ENCODE data around the gene CCL28. TPM values are rescaled to one million over a fixed set of nuclear protein-coding genes. Genes with fewer than 3 reads are reported as not detected.

Gene CCL28
- total and polyA plus RNA-seq, 2 of the 13 experiments (the other 11 are each of a cell fraction or from before 2014, with no cell fraction given) = 0.03 TPM; not detected in 1

GRCh38 chr5:43332401-43332800 lies 79.8 kb downstream of the CCL28 start (continued):
- no peak for TF ChIP-seq ZNF451 (CRISPR knock-in tag; IDR thresholded peaks at IDR 0.05)
- no peak for TF ChIP-seq SP2 (CRISPR knock-in tag; IDR thresholded peaks at IDR 0.05)
- no peak for TF ChIP-seq SMAD1 (CRISPR knock-in tag; IDR thresholded peaks at IDR 0.05; ENCODE audit: borderline replicate concordance, low read depth)

Other genes with a start within 250 kb of the CCL28 start
- gene NIM1K, start 220.2 kb downstream of the CCL28 start, total RNA-seq (2016; rRNA removed; fragmentation: Illumina TruSeq; extraction: Trizol) = 0.21 TPM in 1 of 2 replicates, not detected in the other
- 0.04 TPM in 1 of 2 replicates, not detected in the other for gene NIM1K, start 220.2 kb downstream of the CCL28 start, polyA plus RNA-seq (2011; rRNA removed)
- gene HMGCS1, start 99.0 kb downstream of the CCL28 start, total RNA-seq (2016; rRNA removed; fragmentation: Illumina TruSeq; extraction: Trizol) = 318 and 569 TPM in 2 replicates
- 56.8 and 102 TPM in 2 replicates for gene HMGCS1, start 99.0 kb downstream of the CCL28 start, polyA plus RNA-seq (2011; rRNA removed)
- gene TMEM267, start 71.5 kb upstream of the CCL28 start, total RNA-seq (2016; rRNA removed; fragmentation: Illumina TruSeq; extraction: Trizol) = 11.2 and 12.6 TPM in 2 replicates
- gene TMEM267, start 71.5 kb upstream of the CCL28 start, polyA plus RNA-seq (2011; rRNA removed) = 8.0 and 8.9 TPM in 2 replicates
- 6.2 and 6.4 TPM in 2 replicates for gene C5orf34, start 102.8 kb upstream of the CCL28 start, total RNA-seq (2016; rRNA removed; fragmentation: Illumina TruSeq; extraction: Trizol)
- gene C5orf34, start 102.8 kb upstream of the CCL28 start, polyA plus RNA-seq (2011; rRNA removed) = 2.1 and 3.2 TPM in 2 replicates
- gene PAIP1, start 144.7 kb upstream of the CCL28 start, total RNA-seq (2016; rRNA removed; fragmentation: Illumina TruSeq; extraction: Trizol) = 116 and 141 TPM in 2 replicates
- gene PAIP1, start 144.7 kb upstream of the CCL28 start, polyA plus RNA-seq (2011; rRNA removed) = 74.0 and 96.6 TPM in 2 replicates
- 58.0 and 73.3 TPM in 2 replicates for gene NNT, start 190.8 kb upstream of the CCL28 start, total RNA-seq (2016; rRNA removed; fragmentation: Illumina TruSeq; extraction: Trizol)
- 18.3 and 21.1 TPM in 2 replicates for gene NNT, start 190.8 kb upstream of the CCL28 start, polyA plus RNA-seq (2011; rRNA removed)

Measured in HepG2 (cell line).